HG02870 (cell line): ENCODE results near the gene SCAPER.

Experiments
- ATAC-seq: cut with Tn5 transposase; IDR thresholded peaks from one replicate; pipeline ENCODE4 v1.9.1; 2021; ENCODE audit warnings: mild to moderate bottlenecking, moderate library complexity; ENCODE audit not compliant: unreplicated experiment

SCAPER gene

GRCh38 chr15:76684002-76684401 lies 221.1 kb downstream of the SCAPER start:
- no peak for ATAC-seq

GRCh38 chr15:76682833-76683232 lies 222.3 kb downstream of the SCAPER start:
- no peak for ATAC-seq

- no peak for ATAC-seq
Measured at GRCh38 chr15:76682259-76682658, 222.9 kb downstream of the SCAPER start.

GRCh38 chr15:76678766-76679165 lies 226.4 kb downstream of the SCAPER start:
- ATAC-seq, result no peak

- ATAC-seq, result no peak
Measured at GRCh38 chr15:76674883-76675282, 230.3 kb downstream of the SCAPER start.

- ATAC-seq, result no peak
Measured at GRCh38 chr15:76669521-76670207, 235.5 kb downstream of the SCAPER start.

- no peak for ATAC-seq
Measured at GRCh38 chr15:76668900-76669299, 236.2 kb downstream of the SCAPER start.

- no peak for ATAC-seq
Measured at GRCh38 chr15:76667943-76668715, 237.0 kb downstream of the SCAPER start.

- no peak for ATAC-seq
Measured at GRCh38 chr15:76664895-76665294, 240.2 kb downstream of the SCAPER start.

- ATAC-seq, result no peak
Measured at GRCh38 chr15:76664411-76664810, 240.7 kb downstream of the SCAPER start.

GRCh38 chr15:76663529-76663928 lies 241.6 kb downstream of the SCAPER start:
- no peak for ATAC-seq

- ATAC-seq, result no peak
Measured at GRCh38 chr15:76648732-76649444, 256.3 kb downstream of the SCAPER start.

- no peak for ATAC-seq
Measured at GRCh38 chr15:76647612-76648011, 257.5 kb downstream of the SCAPER start.

GRCh38 chr15:76644646-76645045 lies 260.5 kb downstream of the SCAPER start:
- ATAC-seq, result no peak

GRCh38 chr15:76642671-76643070 lies 262.5 kb downstream of the SCAPER start:
- ATAC-seq, result no peak

- no peak for ATAC-seq
Measured at GRCh38 chr15:76637166-76637565, 268.0 kb downstream of the SCAPER start.

GRCh38 chr15:76636059-76636458 lies 269.1 kb downstream of the SCAPER start:
- ATAC-seq, result no peak

GRCh38 chr15:76626611-76627010 lies 278.5 kb downstream of the SCAPER start:
- no peak for ATAC-seq

GRCh38 chr15:76625267-76625666 lies 279.9 kb downstream of the SCAPER start:
- ATAC-seq, result no peak

GRCh38 chr15:76614725-76615124 lies 290.4 kb downstream of the SCAPER start:
- no peak for ATAC-seq

GRCh38 chr15:76588811-76589747 lies 316.1 kb downstream of the SCAPER start:
- ATAC-seq, result no peak
